Gastrocnemius medialis (tissue), 4 donors: ENCODE results near the gene SLC3A2.

Source experiments
- POLR2A ChIP-seq, 2 donors: fragments of 450-650 bp; IDR thresholded peaks; one replicate each; pipeline ENCODE4 v1.6.1; 2017; ENCODE audit warnings: antibody characterized with exemption in 2 of 2, mild to moderate bottlenecking in 2 of 2, moderate library complexity in 2 of 2
- TF ChIP-seq, protein P1 (sequence below), 5 experiments: fragments of 450-650 bp in 3 of 5; fragments of 200-600 bp in 2 of 5; sonication (generic) in 2 of 5; IDR thresholded peaks in 4 of 5; conservative IDR thresholded peaks in 1 of 5; 1 replicate in 4 of 5; 2 replicates in 1 of 5; pipeline ENCODE4 v1.5.1; 2016 to 2019; ENCODE audit warnings: antibody characterized with exemption in 5 of 5, mild to moderate bottlenecking in 3 of 5, moderate library complexity in 3 of 5

DNA sequence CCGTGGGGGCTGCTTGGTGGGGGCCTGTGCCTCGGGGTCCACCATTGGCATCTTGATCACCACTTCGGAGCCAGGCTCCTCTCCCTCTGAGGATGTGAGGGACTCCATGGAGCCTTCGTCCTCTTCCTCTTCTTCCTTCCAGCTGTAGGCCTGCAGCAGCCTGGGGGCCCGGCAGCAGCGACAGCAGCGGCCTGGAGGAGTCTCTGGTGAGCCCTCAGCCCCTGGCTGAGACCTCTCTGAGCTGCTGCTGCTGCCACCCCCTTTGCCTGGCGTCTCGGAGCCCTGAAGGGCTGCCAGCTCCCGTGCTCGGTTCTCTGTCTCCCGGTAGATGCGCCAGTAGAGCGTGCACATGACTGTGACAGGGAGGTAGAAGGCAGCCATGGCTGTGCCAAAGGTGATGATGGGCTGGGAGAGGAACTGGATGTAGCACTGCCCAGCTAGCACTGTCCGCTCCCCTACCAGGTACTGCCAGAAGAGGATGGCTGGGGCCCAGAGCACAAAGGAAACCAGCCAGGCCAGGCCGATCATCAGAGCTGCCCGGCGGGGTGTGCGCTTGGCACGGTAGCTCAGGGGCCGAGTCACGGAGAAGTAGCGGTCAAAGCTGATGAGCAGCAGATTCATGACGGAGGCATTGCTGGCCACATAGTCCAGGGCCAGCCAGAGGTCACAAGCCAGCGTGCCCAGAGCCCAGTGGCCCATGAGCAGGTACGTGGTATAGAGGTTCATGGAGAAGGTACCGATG lies 29.6 kb downstream of the SLC3A2 start:
- TF ChIP-seq, protein P1, sequence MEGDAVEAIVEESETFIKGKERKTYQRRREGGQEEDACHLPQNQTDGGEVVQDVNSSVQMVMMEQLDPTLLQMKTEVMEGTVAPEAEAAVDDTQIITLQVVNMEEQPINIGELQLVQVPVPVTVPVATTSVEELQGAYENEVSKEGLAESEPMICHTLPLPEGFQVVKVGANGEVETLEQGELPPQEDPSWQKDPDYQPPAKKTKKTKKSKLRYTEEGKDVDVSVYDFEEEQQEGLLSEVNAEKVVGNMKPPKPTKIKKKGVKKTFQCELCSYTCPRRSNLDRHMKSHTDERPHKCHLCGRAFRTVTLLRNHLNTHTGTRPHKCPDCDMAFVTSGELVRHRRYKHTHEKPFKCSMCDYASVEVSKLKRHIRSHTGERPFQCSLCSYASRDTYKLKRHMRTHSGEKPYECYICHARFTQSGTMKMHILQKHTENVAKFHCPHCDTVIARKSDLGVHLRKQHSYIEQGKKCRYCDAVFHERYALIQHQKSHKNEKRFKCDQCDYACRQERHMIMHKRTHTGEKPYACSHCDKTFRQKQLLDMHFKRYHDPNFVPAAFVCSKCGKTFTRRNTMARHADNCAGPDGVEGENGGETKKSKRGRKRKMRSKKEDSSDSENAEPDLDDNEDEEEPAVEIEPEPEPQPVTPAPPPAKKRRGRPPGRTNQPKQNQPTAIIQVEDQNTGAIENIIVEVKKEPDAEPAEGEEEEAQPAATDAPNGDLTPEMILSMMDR (IDR thresholded peaks at IDR 0.05 in 4 of 5, conservative IDR thresholded peaks at IDR 0.05 in 1 of 5), result no peak
- TF ChIP-seq POLR2A (IDR thresholded peaks at IDR 0.05), result no peak
